Upper lobe of left lung (tissue), 6 donors: Measurements from ENCODE around the gene SCG5. TPM values are rescaled to one million over a fixed set of nuclear protein-coding genes. Genes with fewer than 3 reads are reported as not detected.

Source experiments
- ATAC-seq, 2 donors: fragments of 200-7000 bp; cut with Tn5 transposase; one replicate each; pipeline ENCODE4 v1.9.1; 2022; ENCODE audit warnings: mild to moderate bottlenecking in 2 of 2, moderate library complexity in 2 of 2; ENCODE audit not compliant: low FRiP score in 2 of 2
- DNase-seq, 2 donors: peaks; one replicate each; pipeline ENCODE4 v3.0.0-alpha.2; 2019 to 2020
- H3K27ac ChIP-seq, 4 donors: fragments of 200-600 bp; sonication (generic); one replicate each; pipeline ENCODE4 v1.5.1; 2016 to 2019
- H3K27me3 ChIP-seq, 4 donors: fragments of 200-600 bp; sonication (generic); one replicate each; pipeline ENCODE4 v1.5.1; 2017 to 2019
- H3K36me3 ChIP-seq, 4 donors: fragments of 200-600 bp; sonication (generic); one replicate each; pipeline ENCODE4 v1.5.1; 2016 to 2019
- H3K4me1 ChIP-seq, 4 donors: fragments of 200-600 bp; sonication (generic); one replicate each; pipeline ENCODE4 v1.5.1; 2018 to 2019
- H3K4me3 ChIP-seq, 4 donors: fragments of 200-600 bp; sonication (generic); one replicate each; pipeline ENCODE4 v1.5.1; 2017 to 2019; ENCODE audit warnings: mild to moderate bottlenecking in 2 of 4, moderate library complexity in 1 of 4
- H3K9me3 ChIP-seq, 4 donors: fragments of 200-600 bp; sonication (generic); one replicate each; pipeline ENCODE4 v1.5.1; 2018 to 2019
- CTCF ChIP-seq, 6 experiments: fragments of 450-650 bp in 4 of 6; fragments of 200-600 bp in 2 of 6; sonication (generic) in 2 of 6; IDR thresholded peaks; one replicate each; pipeline ENCODE4 v1.5.1; 2016 to 2019; ENCODE audit warnings: antibody characterized with exemption in 6 of 6
- EP300 ChIP-seq, 4 donors: sonication (generic); formaldehyde crosslinking; IDR thresholded peaks; one replicate each; pipeline ENCODE4 v1.5.1; 2017; ENCODE audit warnings: antibody characterized with exemption in 4 of 4, control low read depth in 2 of 4
- POLR2A ChIP-seq, 4 donors: fragments of 450-650 bp; IDR thresholded peaks; one replicate each; pipeline ENCODE4 v1.5.1; 2016 to 2017; ENCODE audit warnings: antibody characterized with exemption in 4 of 4, mild to moderate bottlenecking in 2 of 4
- POLR2AphosphoS5 ChIP-seq, 2 donors: sonication (generic); formaldehyde crosslinking; IDR thresholded peaks; one replicate each; pipeline ENCODE4 v1.5.1; 2017; ENCODE audit warnings: antibody characterized with exemption in 2 of 2
- WGBS, 2 donors: methylation state at CpG; one replicate each; pipeline ENCODE4 v1.1.5; 2017 to 2018; 5-methylcytosine and 5-hydroxymethylcytosine counted together
- total RNA-seq, 6 donors: library from RNA; depleted of rRNA in 4 of 6; stranded (reverse); fragments of >200 nt in 4 of 6; gene quantifications; one replicate each; pipeline versions ENCODE4 v1.1.0 to v1.2.1, GENCODE V29; 2016 to 2021
- donor health status: DM: no; HTN: no; CAD: no; lungs with moderate emphysema.
- donor health status: DM: no; HTN: yes; CAD: no; lungs with severe emphysema.

SCG5 gene
- total RNA-seq, 6 donors from 2014 or later, result 0.61 to 1.7 (median 0.97) TPM; not detected in 3

- ATAC-seq, result no peak
- 63 to 72% methylated on average over 2 of the region's 2 CpGs for WGBS, 2 donors
- no peaks in the 10 kb centered on the region for H3K4me1 ChIP-seq
- no peak for DNase-seq
- no peak overlapping the region for H3K4me3 ChIP-seq
- TF ChIP-seq CTCF (IDR thresholded peaks at IDR 0.05) (no peak), EP300 (IDR thresholded peaks at IDR 0.05) (no peak), POLR2AphosphoS5 (IDR thresholded peaks at IDR 0.05) (no peak)
- H3K36me3 ChIP-seq, result no peaks in the 10 kb centered on the region
- no peaks in the 10 kb centered on the region for H3K9me3 ChIP-seq
- H3K27ac ChIP-seq, result no peak overlapping the region
- no peaks in the 10 kb centered on the region for H3K27me3 ChIP-seq
These were observed 34.7 kb downstream of the SCG5 start for GRCh38 chr15:32676169-32676568.

- ATAC-seq (no peak), DNase-seq (no peak)
- TF ChIP-seq EP300 (IDR thresholded peaks at IDR 0.05), result no peak
- H3K27ac ChIP-seq, result no peak overlapping the region
- no peaks in the 10 kb centered on the region for H3K36me3 ChIP-seq
- WGBS, 2 donors, result 62 to 74% methylated on average over 5 of the region's 5 CpGs
- no peaks in the 10 kb centered on the region for H3K4me1 ChIP-seq
- no peak overlapping the region for H3K4me3 ChIP-seq
- no peaks in the 10 kb centered on the region for H3K27me3 ChIP-seq
- H3K9me3 ChIP-seq, result no peaks in the 10 kb centered on the region
These were observed 35.8 kb downstream of the SCG5 start for GRCh38 chr15:32677238-32677750.

GRCh38 chr15:32679298-32679690 lies 37.8 kb downstream of the SCG5 start:
- no peak overlapping the region for H3K27ac ChIP-seq
- no peak overlapping the region for H3K4me3 ChIP-seq
- no peaks in the 10 kb centered on the region for H3K9me3 ChIP-seq
- H3K36me3 ChIP-seq, result no peaks in the 10 kb centered on the region
- ATAC-seq (no peak), DNase-seq (no peak)
- H3K27me3 ChIP-seq, result no peaks in the 10 kb centered on the region
- WGBS, 2 donors, result 94% methylated on average over 4 of the region's 4 CpGs
- TF ChIP-seq CTCF (IDR thresholded peaks at IDR 0.05) (no peak), POLR2AphosphoS5 (IDR thresholded peaks at IDR 0.05) (no peak), POLR2A (IDR thresholded peaks at IDR 0.05) (no peak), EP300 (IDR thresholded peaks at IDR 0.05) (no peak)
- H3K4me1 ChIP-seq, result no peaks in the 10 kb centered on the region

GRCh38 chr15:32682569-32682968 lies 41.1 kb downstream of the SCG5 start:
- H3K4me1 ChIP-seq, result no peaks in the 10 kb centered on the region
- H3K27ac ChIP-seq, result no peak overlapping the region
- H3K36me3 ChIP-seq, result no peaks in the 10 kb centered on the region
- H3K27me3 ChIP-seq, result no peaks in the 10 kb centered on the region
- no peak for DNase-seq
- H3K9me3 ChIP-seq, result no peaks in the 10 kb centered on the region
- TF ChIP-seq POLR2AphosphoS5 (IDR thresholded peaks at IDR 0.05) (peak in 1 of 2 donors; percentile 43), EP300 (IDR thresholded peaks at IDR 0.05) (no peak), CTCF (IDR thresholded peaks at IDR 0.05) (no peak)
- H3K4me3 ChIP-seq, result no peak overlapping the region
- 90 to 92% methylated on average over 3 of the region's 3 CpGs for WGBS, 2 donors
- ATAC-seq, result peak in 1 of 2 donors; percentile 47

- Histone ChIP-seq H3K36me3 (no peaks in the 10 kb centered on the region), H3K27me3 (no peaks in the 10 kb centered on the region), H3K9me3 (no peaks in the 10 kb centered on the region), H3K4me3 (no peak overlapping the region), H3K4me1 (no peaks in the 10 kb centered on the region), H3K27ac (no peak overlapping the region)
- DNase-seq, result no peak
- ATAC-seq, result no peak
- WGBS, 2 donors, result 79 to 87% methylated on average over 2 of the region's 2 CpGs
- TF ChIP-seq CTCF (IDR thresholded peaks at IDR 0.05) (no peak), EP300 (IDR thresholded peaks at IDR 0.05) (no peak), POLR2A (IDR thresholded peaks at IDR 0.05) (no peak)
These were observed 41.6 kb downstream of the SCG5 start for GRCh38 chr15:32682977-32683630.
